Measurements from ENCODE around the gene NKIRAS2.

The NKIRAS2 gene

DNA sequence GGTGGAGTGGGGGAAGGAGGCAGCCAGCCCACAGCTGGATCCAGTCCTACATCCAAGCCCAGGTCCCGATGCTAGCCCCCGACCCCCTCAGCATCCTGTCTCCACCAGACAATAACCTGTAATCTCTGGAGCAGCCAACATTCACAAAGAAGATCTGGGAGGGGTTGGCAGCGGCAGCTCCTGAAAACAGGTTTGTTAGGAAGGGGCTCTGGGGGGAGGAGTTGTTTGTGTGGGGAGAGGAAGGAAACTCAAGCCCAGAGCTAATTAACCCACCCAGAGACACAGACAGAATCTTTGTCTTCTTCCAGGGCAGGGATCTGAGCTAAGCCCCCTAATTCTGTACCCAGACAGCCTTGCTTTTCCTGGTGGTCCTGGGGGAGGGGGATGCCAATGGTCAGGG is 35.1 kb downstream of the NKIRAS2 start:
- no peak for TF ChIP-seq PPARA (CRISPR knock-in tag; IDR thresholded peaks at IDR 0.05; ENCODE audit: borderline replicate concordance)
- TF ChIP-seq CSDC2 (CRISPR knock-in tag; IDR thresholded peaks at IDR 0.05) = no peak
- TF ChIP-seq ZFP30 (CRISPR knock-in tag; IDR thresholded peaks at IDR 0.05) = no peak
- no peak for TF ChIP-seq TCF4 (CRISPR knock-in tag; IDR thresholded peaks at IDR 0.05; ENCODE audit: borderline replicate concordance)
- TF ChIP-seq ESRRG (CRISPR knock-in tag; IDR thresholded peaks at IDR 0.05) = no peak
- TF ChIP-seq, protein P1, sequence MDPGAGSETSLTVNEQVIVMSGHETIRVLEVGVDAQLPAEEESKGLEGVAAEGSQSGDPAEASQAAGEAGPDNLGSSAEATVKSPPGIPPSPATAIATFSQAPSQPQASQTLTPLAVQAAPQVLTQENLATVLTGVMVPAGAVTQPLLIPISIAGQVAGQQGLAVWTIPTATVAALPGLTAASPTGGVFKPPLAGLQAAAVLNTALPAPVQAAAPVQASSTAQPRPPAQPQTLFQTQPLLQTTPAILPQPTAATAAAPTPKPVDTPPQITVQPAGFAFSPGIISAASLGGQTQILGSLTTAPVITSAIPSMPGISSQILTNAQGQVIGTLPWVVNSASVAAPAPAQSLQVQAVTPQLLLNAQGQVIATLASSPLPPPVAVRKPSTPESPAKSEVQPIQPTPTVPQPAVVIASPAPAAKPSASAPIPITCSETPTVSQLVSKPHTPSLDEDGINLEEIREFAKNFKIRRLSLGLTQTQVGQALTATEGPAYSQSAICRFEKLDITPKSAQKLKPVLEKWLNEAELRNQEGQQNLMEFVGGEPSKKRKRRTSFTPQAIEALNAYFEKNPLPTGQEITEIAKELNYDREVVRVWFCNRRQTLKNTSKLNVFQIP (CRISPR knock-in tag; IDR thresholded peaks at IDR 0.05; ENCODE audit: borderline replicate concordance, low read depth) = no peak
- no peak for TF ChIP-seq ISL1 (CRISPR knock-in tag; IDR thresholded peaks at IDR 0.05)
- TF ChIP-seq TSHZ2 (CRISPR knock-in tag; IDR thresholded peaks at IDR 0.05) = no peak
- TF ChIP-seq BACH2 (CRISPR knock-in tag; IDR thresholded peaks at IDR 0.05; ENCODE audit: borderline replicate concordance) = no peak
- no peak for TF ChIP-seq PATZ1 (CRISPR knock-in tag; IDR thresholded peaks at IDR 0.05; ENCODE audit: borderline replicate concordance)
- no peak for TF ChIP-seq GLIS3 (CRISPR knock-in tag; IDR thresholded peaks at IDR 0.05)
- no peak for TF ChIP-seq ZNF565 (CRISPR knock-in tag; conservative IDR thresholded peaks at IDR 0.05; ENCODE audit: low read depth)
- no peak for TF ChIP-seq ARNTL (CRISPR knock-in tag; IDR thresholded peaks at IDR 0.05; ENCODE audit: borderline replicate concordance, low read depth)
- no peak for TF ChIP-seq ZNF70 (CRISPR knock-in tag; IDR thresholded peaks at IDR 0.05)
- no peak for TF ChIP-seq ZC3H10 (CRISPR knock-in tag; IDR thresholded peaks at IDR 0.05)
- TF ChIP-seq SNAI2 (CRISPR knock-in tag; IDR thresholded peaks at IDR 0.05) = no peak
- ATAC-seq = no peak

GRCh38 chr17:42055496-42055895 is 35.6 kb downstream of the NKIRAS2 start:
- TF ChIP-seq TCF4 (CRISPR knock-in tag; IDR thresholded peaks at IDR 0.05; ENCODE audit: borderline replicate concordance) (no peak), OSR1 (CRISPR knock-in tag; IDR thresholded peaks at IDR 0.05) (no peak), TOX (CRISPR knock-in tag; IDR thresholded peaks at IDR 0.05; ENCODE audit: borderline replicate concordance) (no peak), PATZ1 (CRISPR knock-in tag; IDR thresholded peaks at IDR 0.05; ENCODE audit: borderline replicate concordance) (no peak), ZNF70 (CRISPR knock-in tag; IDR thresholded peaks at IDR 0.05) (no peak), ZC3H10 (CRISPR knock-in tag; IDR thresholded peaks at IDR 0.05) (no peak), ARNTL (CRISPR knock-in tag; IDR thresholded peaks at IDR 0.05; ENCODE audit: borderline replicate concordance, low read depth) (no peak), ZFP3 (CRISPR knock-in tag; IDR thresholded peaks at IDR 0.05) (no peak), SNAI2 (CRISPR knock-in tag; IDR thresholded peaks at IDR 0.05) (no peak), ESRRG (CRISPR knock-in tag; IDR thresholded peaks at IDR 0.05) (no peak), ZNF565 (CRISPR knock-in tag; conservative IDR thresholded peaks at IDR 0.05; ENCODE audit: low read depth) (no peak)
- ATAC-seq = no peak

- ATAC-seq = no peak
- TF ChIP-seq RARB (CRISPR knock-in tag; IDR thresholded peaks at IDR 0.05) = no peak
- TF ChIP-seq SNAI2 (CRISPR knock-in tag; IDR thresholded peaks at IDR 0.05) = no peak
- no peak for TF ChIP-seq ZC3H10 (CRISPR knock-in tag; IDR thresholded peaks at IDR 0.05)
- no peak for TF ChIP-seq ZFP30 (CRISPR knock-in tag; IDR thresholded peaks at IDR 0.05)
- no peak for TF ChIP-seq ZNF8 (CRISPR knock-in tag; IDR thresholded peaks at IDR 0.05)
Measured at GRCh38 chr17:42056635-42057034, 36.7 kb downstream of the NKIRAS2 start.

DNA sequence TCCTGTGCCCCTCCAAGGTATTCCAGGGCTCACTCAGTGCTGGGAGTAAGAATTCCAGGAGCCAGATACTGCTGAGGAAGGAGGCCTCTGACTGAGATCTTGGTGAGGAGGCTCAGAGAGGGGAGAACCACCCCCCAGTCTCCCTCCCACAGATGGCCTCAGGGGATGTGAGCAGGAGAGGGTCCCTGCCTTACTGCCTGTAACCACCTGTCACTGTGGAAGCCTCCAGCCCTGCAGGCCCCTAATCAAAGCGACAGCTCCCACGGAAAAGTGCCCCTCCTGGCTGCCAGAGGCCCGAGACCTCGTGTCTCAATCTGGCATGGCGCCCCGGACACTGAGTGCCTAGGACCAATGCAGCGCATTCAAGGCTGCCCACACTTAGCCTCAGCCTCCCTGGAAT is 38.2 kb downstream of the NKIRAS2 start:
- no peak for TF ChIP-seq ISL1 (CRISPR knock-in tag; IDR thresholded peaks at IDR 0.05)
- no peak for ATAC-seq
